IMR-90 (cell line): ENCODE measurements around the gene APMAP. TPM values are rescaled to one million over a fixed set of nuclear protein-coding genes. Genes with fewer than 3 reads are reported as not detected.

Experiments used
- ATAC-seq: fragments of 200-7000 bp; cut with Tn5 transposase; 2 replicates; pipeline ENCODE4 v1.9.1; 2020; ENCODE audit warnings: low read depth, mild to moderate bottlenecking, moderate library complexity
- BruUV-seq: library from RNA; stranded (reverse); fragments of 400-500 nt; replicated peaks from 2 replicates; lab custom pipeline; 2021; lab: Mats Ljungman, UMichigan
- CTCF ChIA-PET: fragments of 300-600 bp; formaldehyde crosslinking; extraction: SDS; loops from one replicate; lab custom pipeline; 2021; ENCODE audit warnings: antibody characterized with exemption; lab: Yijun Ruan, JAX
- POLR2A ChIA-PET: fragments of 300-600 bp; sonication (Branson Sonifier 250); formaldehyde crosslinking; loops from one replicate; lab custom pipeline; 2022; ENCODE audit warnings: antibody characterized with exemption; ENCODE audit not compliant: unreplicated experiment; lab: Charles Lee
- DNase-seq: peaks from one replicate; pipeline ENCODE4 v3.0.0; 2013
- H2AFZ ChIP-seq: replicated peaks from 2 replicates; pipeline ENCODE3; 2013; ENCODE audit warnings: low read length, mild to moderate bottlenecking; ENCODE audit not compliant: poor library complexity
- H2AK5ac ChIP-seq: 2 replicates; pipeline ENCODE4 v1.6.1; 2013; ENCODE audit warnings: low read depth, low read length, inconsistent platforms
- H2AK9ac ChIP-seq: replicated peaks from 2 replicates; pipeline ENCODE3; 2013; ENCODE audit warnings: mild to moderate bottlenecking, low read depth, low read length, moderate library complexity; ENCODE audit not compliant: poor library complexity
- H2BK120ac ChIP-seq: 2 replicates; pipeline ENCODE4 v1.6.1; 2013; ENCODE audit warnings: low read depth, low read length, inconsistent platforms
- H2BK15ac ChIP-seq: 3 replicates; pipeline ENCODE4 v1.6.1; 2013; ENCODE audit warnings: low read depth, low read length, inconsistent platforms
- H2BK20ac ChIP-seq: 2 replicates; pipeline ENCODE4 v1.6.1; 2013; ENCODE audit warnings: low read depth, mild to moderate bottlenecking, inconsistent platforms, low read length, moderate library complexity
- H2BK5ac ChIP-seq: 2 replicates; pipeline ENCODE4 v1.6.1; 2013; ENCODE audit warnings: mild to moderate bottlenecking, low read depth, low read length, inconsistent platforms; ENCODE audit not compliant: poor library complexity, severe bottlenecking
- H3K14ac ChIP-seq: replicated peaks from 2 replicates; pipeline ENCODE4 v1.6.1; 2013; ENCODE audit warnings: low read depth, low read length, inconsistent platforms
- H3K18ac ChIP-seq: 2 replicates; pipeline ENCODE4 v1.6.1; 2013; ENCODE audit warnings: low read depth, low read length, control low read depth
- H3K23ac ChIP-seq: 2 replicates; pipeline ENCODE4 v1.6.1; 2013; ENCODE audit warnings: low read depth, low read length, inconsistent platforms
- H3K27ac ChIP-seq: 2 replicates; pipeline ENCODE4 v1.5.1; 2013; ENCODE audit warnings: mild to moderate bottlenecking, control low read depth, low read length; ENCODE audit not compliant: insufficient read depth
- H3K27me3 ChIP-seq: 2 replicates; pipeline ENCODE4 v1.6.1; 2013; ENCODE audit warnings: low read length; ENCODE audit not compliant: control insufficient read depth, insufficient read depth
- H3K36me3 ChIP-seq: 2 replicates; pipeline ENCODE4 v1.6.1; 2013; ENCODE audit warnings: low read length, mixed read lengths; ENCODE audit not compliant: control insufficient read depth, insufficient read depth
- H3K4ac ChIP-seq: 2 replicates; pipeline ENCODE4 v1.6.1; 2013; ENCODE audit warnings: low read depth, low read length, inconsistent platforms
- H3K4me1 ChIP-seq: 2 replicates; pipeline ENCODE4 v1.6.1; 2013; ENCODE audit warnings: low read length, mixed read lengths; ENCODE audit not compliant: control insufficient read depth, insufficient read depth
- H3K4me2 ChIP-seq: 2 replicates; pipeline ENCODE4 v1.6.1; 2013; ENCODE audit warnings: low read depth, mild to moderate bottlenecking, control low read depth, low read length, moderate library complexity
- H3K4me3 ChIP-seq: 2 replicates; pipeline ENCODE4 v1.5.1; 2013; ENCODE audit warnings: low read depth, mild to moderate bottlenecking, control low read depth, low read length, moderate library complexity; ENCODE audit not compliant: insufficient read depth
- H3K56ac ChIP-seq: 2 replicates; pipeline ENCODE4 v1.6.1; 2013; ENCODE audit warnings: low read length, inconsistent platforms; ENCODE audit not compliant: insufficient read depth; ENCODE audit errors: extremely low read depth
- H3K79me1 ChIP-seq, 2 experiments: 2 replicates each; pipeline ENCODE4 v1.6.1; 2013; ENCODE audit warnings: low read length in 2 of 2, inconsistent platforms in 1 of 2, low read depth in 1 of 2
- H3K9ac ChIP-seq: 2 replicates; pipeline ENCODE4 v1.6.1; 2013; ENCODE audit warnings: low read depth, low read length, control low read depth
- H3K9me1 ChIP-seq: 2 replicates; pipeline ENCODE4 v1.6.1; 2013; ENCODE audit warnings: low read length, inconsistent platforms; ENCODE audit not compliant: insufficient read depth
- H3K9me3 ChIP-seq: 2 replicates; pipeline ENCODE4 v1.6.1; 2013; ENCODE audit warnings: low read length; ENCODE audit not compliant: control insufficient read depth, insufficient read depth
- H4K20me1 ChIP-seq: 2 replicates; pipeline ENCODE4 v1.6.1; 2013; ENCODE audit warnings: low read length, inconsistent platforms; ENCODE audit not compliant: insufficient read depth
- H4K5ac ChIP-seq: 2 replicates; pipeline ENCODE4 v1.6.1; 2013; ENCODE audit warnings: mild to moderate bottlenecking, low read depth, low read length, control low read depth
- H4K8ac ChIP-seq, 2 experiments: 2 replicates each; pipeline ENCODE4 v1.6.1; 2013; ENCODE audit warnings: low read depth in 2 of 2, low read length in 2 of 2, control low read depth in 1 of 2, inconsistent platforms in 1 of 2
- H4K91ac ChIP-seq: 2 replicates; pipeline ENCODE4 v1.6.1; 2013; ENCODE audit warnings: low read depth, low read length, inconsistent platforms; ENCODE audit not compliant: insufficient read depth
- CEBPB ChIP-seq: IDR thresholded peaks from 2 replicates; pipeline ENCODE4 v1.6.1; 2012; ENCODE audit warnings: low read depth, low read length, improper control_type of control experiment
- MXI1 ChIP-seq: IDR thresholded peaks from 2 replicates; pipeline ENCODE4 v1.6.1; 2012; ENCODE audit warnings: low read depth, mild to moderate bottlenecking, low read length, moderate library complexity, borderline replicate concordance
- RAD21 ChIP-seq: IDR thresholded peaks from 2 replicates; pipeline ENCODE4 v1.6.1; 2012; ENCODE audit warnings: low read length, improper control_type of control experiment
- SMC3 ChIP-seq: fragments of 150-350 bp; IDR thresholded peaks from 2 replicates; pipeline ENCODE4 v1.6.1; 2016; ENCODE audit warnings: low read depth, mild to moderate bottlenecking, antibody characterized with exemption, low read length, moderate library complexity
- WGBS, 2 experiments: methylation state at CpG; one replicate each; pipeline versions ENCODE4 v1.1.5 to v1.1.7; 2013; ENCODE audit warnings: missing lambda C conversion rate in 2 of 2; ENCODE audit not compliant: insufficient read length in 1 of 2; ENCODE audit errors: extremely low coverage in 2 of 2; 5-methylcytosine and 5-hydroxymethylcytosine counted together
- dilution Hi-C: fragments of 300-500 bp; cut with HindIII; formaldehyde crosslinking; loops from one replicate; pipeline ENCODE4 v1.14.3; 2018; ENCODE audit warnings: low sequenced_read_pairs; ENCODE audit not compliant: unreplicated experiment
- in situ Hi-C: fragments of 300-500 bp; cut with MboI; formaldehyde crosslinking; loops from 3 replicates; pipeline ENCODE4 v1.14.3; 2019; ENCODE audit warnings: low sequenced_read_pairs, inconsistent platforms, mixed read lengths
- intact Hi-C: fragments of 100-400 bp; cut with micrococcal nuclease; formaldehyde crosslinking; loops from 2 replicates; pipeline ENCODE4 v1.10.0; 2022
- polyA plus RNA-seq, 3 experiments: library from polyadenylated mRNA; depleted of rRNA; stranded (reverse); fragments of >200 nt; gene quantifications; 2 replicates each; pipeline ENCODE4 v1.2.3, GENCODE V29; 2012; ENCODE audit warnings: low replicate concordance in 1 of 3
- total RNA-seq: library from RNA; depleted of rRNA; stranded (reverse); fragments of >200 nt; gene quantifications from 2 replicates; pipeline ENCODE4 v1.2.3, GENCODE V29; 2012

APMAP gene
- total and polyA plus RNA-seq, 2 of the 4 experiments (the other 2 are of a cell fraction): 67.2 to 88.8 TPM

GRCh38 chr20:25038591-25039015, 46.1 kb upstream of the APMAP start:
- no peak overlapping the region for H4K5ac ChIP-seq
- no peak overlapping the region for H3K9ac ChIP-seq
- no TSS peak for BruUV-seq
- H3K4me3 ChIP-seq: no peak overlapping the region
- H3K79me1 ChIP-seq: no peaks in the 10 kb centered on the region
- no peak overlapping the region for H3K4me2 ChIP-seq
- H3K27ac ChIP-seq: no peak overlapping the region
- POLR2A ChIA-PET: no interaction called here
- no peaks in the 10 kb centered on the region for H3K36me3 ChIP-seq
- no peak overlapping the region for H4K91ac ChIP-seq
- in situ Hi-C loops: no loop called here
- H3K9me1 ChIP-seq: peaks cover 3% of the 10 kb centered on the region; the same call in 1 of the 2 replicates
- no peak overlapping the region for H2AK5ac ChIP-seq
- H2BK20ac ChIP-seq: no peak overlapping the region
- intact Hi-C loops: no loop called here
- no peak overlapping the region for H2AFZ ChIP-seq
- DNase-seq: no peak
- H2BK120ac ChIP-seq: no peak overlapping the region
- no peak overlapping the region for H2BK5ac ChIP-seq
- peaks cover 6% of the 10 kb centered on the region for H3K27me3 ChIP-seq
- ATAC-seq: no peak
- H4K8ac ChIP-seq: no peak overlapping the region
- 58% methylated on average over 2 of the region's 6 CpGs; no CpG with 5 or more reads in 1 of the 2 experiments for WGBS, 2 experiments
- H4K20me1 ChIP-seq: no peaks in the 10 kb centered on the region; the same call in 1 of the 2 replicates
- no peak overlapping the region for H2BK15ac ChIP-seq
- no peak overlapping the region for H3K14ac ChIP-seq
- dilution Hi-C loops: no loop called here
- no peak overlapping the region for H2AK9ac ChIP-seq
- no peak overlapping the region for H3K18ac ChIP-seq
- no peaks in the 10 kb centered on the region for H3K9me3 ChIP-seq
- H3K4me1 ChIP-seq: peaks cover 7% of the 10 kb centered on the region; the same call in 1 of the 2 replicates
- no peak overlapping the region for H3K4ac ChIP-seq
- no peak overlapping the region for H3K23ac ChIP-seq
- TF ChIP-seq RAD21 (no peak), MXI1 (no peak), CEBPB (no peak), SMC3 (no peak)
- H3K56ac ChIP-seq: no peak overlapping the region
- CTCF ChIA-PET: no interaction called here
